SU-DHL-6 (cell line): ENCODE results near the gene FBXO44.

Source experiments
- EZH2phosphoT487 ChIP-seq: fragments of 200-600 bp; sonication (generic), shearing (Covaris generic); conservative IDR thresholded peaks from 2 replicates; pipeline ENCODE4 v1.6.1; 2018; ENCODE audit warnings: mild to moderate bottlenecking, antibody characterized with exemption, low read length, moderate library complexity, mixed read lengths
- TF ChIP-seq, protein P1 (sequence below): fragments of 200-600 bp; sonication (generic); IDR thresholded peaks from one replicate; pipeline ENCODE4 v1.5.1; 2017; ENCODE audit warnings: antibody characterized with exemption, mild to moderate bottlenecking, low read length, moderate library complexity; ENCODE audit not compliant: insufficient read depth, poor library complexity, severe bottlenecking

GRCh38 chr1:11626551-11626950 lies 28.1 kb upstream of the FBXO44 start:
- TF ChIP-seq, protein P1, sequence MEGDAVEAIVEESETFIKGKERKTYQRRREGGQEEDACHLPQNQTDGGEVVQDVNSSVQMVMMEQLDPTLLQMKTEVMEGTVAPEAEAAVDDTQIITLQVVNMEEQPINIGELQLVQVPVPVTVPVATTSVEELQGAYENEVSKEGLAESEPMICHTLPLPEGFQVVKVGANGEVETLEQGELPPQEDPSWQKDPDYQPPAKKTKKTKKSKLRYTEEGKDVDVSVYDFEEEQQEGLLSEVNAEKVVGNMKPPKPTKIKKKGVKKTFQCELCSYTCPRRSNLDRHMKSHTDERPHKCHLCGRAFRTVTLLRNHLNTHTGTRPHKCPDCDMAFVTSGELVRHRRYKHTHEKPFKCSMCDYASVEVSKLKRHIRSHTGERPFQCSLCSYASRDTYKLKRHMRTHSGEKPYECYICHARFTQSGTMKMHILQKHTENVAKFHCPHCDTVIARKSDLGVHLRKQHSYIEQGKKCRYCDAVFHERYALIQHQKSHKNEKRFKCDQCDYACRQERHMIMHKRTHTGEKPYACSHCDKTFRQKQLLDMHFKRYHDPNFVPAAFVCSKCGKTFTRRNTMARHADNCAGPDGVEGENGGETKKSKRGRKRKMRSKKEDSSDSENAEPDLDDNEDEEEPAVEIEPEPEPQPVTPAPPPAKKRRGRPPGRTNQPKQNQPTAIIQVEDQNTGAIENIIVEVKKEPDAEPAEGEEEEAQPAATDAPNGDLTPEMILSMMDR, result no peak
- TF ChIP-seq EZH2phosphoT487, result no peak
